Keratinocyte (primary cell): ENCODE measurements around the gene MAGEA8.

Experiments
- EZH2 ChIP-seq: IDR thresholded peaks from one replicate; pipeline ENCODE4 v1.6.1; 2012; ENCODE audit warnings: inconsistent platforms, mild to moderate bottlenecking, low read length, moderate library complexity
- TF ChIP-seq, protein P1 (sequence below), 3 experiments: IDR thresholded peaks in 1 of 3; conservative IDR thresholded peaks in 1 of 3; optimal IDR thresholded peaks in 1 of 3; 2 replicates in 2 of 3; 3 replicates in 1 of 3; pipeline versions ENCODE3 to v1.5.1; 2011; ENCODE audit warnings: low read length in 3 of 3, mild to moderate bottlenecking in 3 of 3, moderate library complexity in 2 of 3, control low read depth in 1 of 3, inconsistent platforms in 1 of 3; ENCODE audit not compliant: insufficient read depth in 2 of 3; ENCODE audit errors: extremely low read depth in 1 of 3

DNA sequence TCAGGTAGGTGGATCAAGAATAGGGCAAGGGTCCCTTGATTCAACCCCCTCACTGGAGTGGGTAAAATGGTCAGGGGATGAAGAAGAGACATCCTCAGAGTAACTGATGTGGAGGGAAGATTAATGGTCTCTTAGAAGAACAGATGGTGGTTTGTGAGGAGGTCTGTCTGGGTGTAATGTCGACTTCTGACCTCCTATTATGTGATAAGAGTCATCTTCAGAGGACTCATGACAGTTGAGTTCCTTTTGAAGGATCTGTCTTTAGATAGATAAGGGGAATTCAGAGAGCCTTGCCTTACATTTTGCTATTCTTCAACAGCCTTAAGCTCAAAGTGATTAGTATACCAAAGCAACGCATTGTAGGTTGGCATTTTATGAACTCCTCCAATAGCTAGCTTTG lies 27.1 kb upstream of the MAGEA8 start:
- TF ChIP-seq, protein P1, sequence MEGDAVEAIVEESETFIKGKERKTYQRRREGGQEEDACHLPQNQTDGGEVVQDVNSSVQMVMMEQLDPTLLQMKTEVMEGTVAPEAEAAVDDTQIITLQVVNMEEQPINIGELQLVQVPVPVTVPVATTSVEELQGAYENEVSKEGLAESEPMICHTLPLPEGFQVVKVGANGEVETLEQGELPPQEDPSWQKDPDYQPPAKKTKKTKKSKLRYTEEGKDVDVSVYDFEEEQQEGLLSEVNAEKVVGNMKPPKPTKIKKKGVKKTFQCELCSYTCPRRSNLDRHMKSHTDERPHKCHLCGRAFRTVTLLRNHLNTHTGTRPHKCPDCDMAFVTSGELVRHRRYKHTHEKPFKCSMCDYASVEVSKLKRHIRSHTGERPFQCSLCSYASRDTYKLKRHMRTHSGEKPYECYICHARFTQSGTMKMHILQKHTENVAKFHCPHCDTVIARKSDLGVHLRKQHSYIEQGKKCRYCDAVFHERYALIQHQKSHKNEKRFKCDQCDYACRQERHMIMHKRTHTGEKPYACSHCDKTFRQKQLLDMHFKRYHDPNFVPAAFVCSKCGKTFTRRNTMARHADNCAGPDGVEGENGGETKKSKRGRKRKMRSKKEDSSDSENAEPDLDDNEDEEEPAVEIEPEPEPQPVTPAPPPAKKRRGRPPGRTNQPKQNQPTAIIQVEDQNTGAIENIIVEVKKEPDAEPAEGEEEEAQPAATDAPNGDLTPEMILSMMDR (optimal IDR thresholded peaks at IDR 0.05 in 1 of 3, IDR thresholded peaks at IDR 0.05 in 1 of 3, conservative IDR thresholded peaks at IDR 0.05 in 1 of 3; ENCODE audit: extremely low read depth in 1 of 3, insufficient read depth in 2 of 3, low read length in 3 of 3) = no peak
- TF ChIP-seq EZH2 = no peak
